Adrenal gland (tissue), 12 donors: ENCODE data around the gene ZNF618. TPM values are rescaled to one million over a fixed set of nuclear protein-coding genes. Genes with fewer than 3 reads are reported as not detected.
"Not testable (repeated sequence)": the region's sequence is repeated elsewhere in the genome, so short reads cannot be mapped to it uniquely, and the experiment has no call there.

Experiments
- DNase-seq, 7 donors: peaks; one replicate each; pipeline ENCODE4 v3.0.0-alpha.2; 2019 to 2020
- H3K27ac ChIP-seq, 5 donors: fragments of 200-600 bp; sonication (generic) in 4 of 5; 1 replicate in 3 of 5; 2 replicates in 2 of 5; pipeline versions ENCODE4 v1.5.1 to v1.8.0; 2016 to 2020; ENCODE audit warnings: mild to moderate bottlenecking in 1 of 5
- H3K27me3 ChIP-seq: fragments of 200-600 bp; 2 replicates; pipeline ENCODE4 v1.8.0; 2021
- H3K36me3 ChIP-seq, 2 donors: fragments of 200-600 bp; replicated peaks in 1 of 2; 1 replicate in 1 of 2; 2 replicates in 1 of 2; pipeline versions ENCODE4 v1.5.1 to v1.8.0; 2018 to 2022
- H3K4me1 ChIP-seq, 2 donors: fragments of 200-600 bp; replicated peaks in 1 of 2; 1 replicate in 1 of 2; 2 replicates in 1 of 2; pipeline versions ENCODE4 v1.5.1 to v1.8.0; 2018 to 2021
- H3K4me3 ChIP-seq, 4 donors: fragments of 200-600 bp; sonication (generic) in 3 of 4; one replicate each; pipeline ENCODE4 v1.5.1; 2016 to 2018
- H3K9me3 ChIP-seq, 3 donors: fragments of 200-600 bp; sonication (generic) in 1 of 3; replicated peaks in 1 of 3; 1 replicate in 2 of 3; 2 replicates in 1 of 3; pipeline versions ENCODE4 v1.5.1 to v1.8.0; 2016 to 2021
- POLR2A ChIP-seq, 2 donors: fragments of 450-650 bp; IDR thresholded peaks; one replicate each; pipeline ENCODE4 v1.6.1; 2017; ENCODE audit warnings: antibody characterized with exemption in 2 of 2, mild to moderate bottlenecking in 2 of 2, moderate library complexity in 1 of 2
- WGBS, 4 donors: extraction: QIAGEN DNeasy Blood & Tissue Kit in 2 of 4; methylation state at CpG; one replicate each; pipeline versions ENCODE4 v1.1.5 to v1.1.7; 2013 to 2017; 5-methylcytosine and 5-hydroxymethylcytosine counted together
- intact Hi-C, 2 donors: fragments of 100-400 bp; cut with DNase I; formaldehyde crosslinking; loops; one replicate each; pipeline versions ENCODE4 v1.14.1 to v1.15.0; 2022 to 2023
- polyA plus RNA-seq, 3 donors: library from polyadenylated mRNA; stranded (reverse); fragments of 200-250 nt in 2 of 3; fragments of 350-450 nt in 1 of 3; fragmentation: Illumina TruSeq in 1 of 3; extraction: RNeasy Lipid Tissue Mini Kit (QIAGEN cat#74804) in 1 of 3; gene quantifications; one replicate each; pipeline ENCODE4 v1.2.3, GENCODE V29; 2013 to 2014
- total RNA-seq, 9 donors: library from RNA; depleted of rRNA in 4 of 9; stranded (reverse); fragments of >200 nt in 4 of 9; fragments of 120-200 nt in 1 of 9; fragmentation: NEBNext Ultra II Directional in 1 of 9; extraction: Animal tissue kit (Norgen Biotek cat#: 25700) in 1 of 9; gene quantifications; one replicate each; pipeline versions ENCODE4 v1.1.0 to v1.2.4, GENCODE V29; 2013 to 2023
- TF ChIP-seq, protein P1 (sequence below), 6 experiments: fragments of 450-650 bp in 4 of 6; fragments of 200-600 bp in 2 of 6; sonication (generic) in 1 of 6; IDR thresholded peaks; 1 replicate in 5 of 6; 2 replicates in 1 of 6; pipeline versions ENCODE4 v1.5.1 to v1.8.0; 2016 to 2021; ENCODE audit warnings: antibody characterized with exemption in 6 of 6, mild to moderate bottlenecking in 2 of 6, moderate library complexity in 1 of 6
- donor health status: healthy with polysubstance abuse.
- donor health status: Bipolar disorder and iron deficiency.
- donor health status: DM: yes; HTN: yes; CAD: no.
- donor health status: DM: no; HTN: no; CAD: no.
- donor health status: DM: no; HTN: no; CAD: no.
- donor health status: DM: yes; HTN: yes; CAD: no.

Gene ZNF618
- total and polyA plus RNA-seq, 12 donors = 4.5 to 21.3 (median 9.9) TPM

DNA sequence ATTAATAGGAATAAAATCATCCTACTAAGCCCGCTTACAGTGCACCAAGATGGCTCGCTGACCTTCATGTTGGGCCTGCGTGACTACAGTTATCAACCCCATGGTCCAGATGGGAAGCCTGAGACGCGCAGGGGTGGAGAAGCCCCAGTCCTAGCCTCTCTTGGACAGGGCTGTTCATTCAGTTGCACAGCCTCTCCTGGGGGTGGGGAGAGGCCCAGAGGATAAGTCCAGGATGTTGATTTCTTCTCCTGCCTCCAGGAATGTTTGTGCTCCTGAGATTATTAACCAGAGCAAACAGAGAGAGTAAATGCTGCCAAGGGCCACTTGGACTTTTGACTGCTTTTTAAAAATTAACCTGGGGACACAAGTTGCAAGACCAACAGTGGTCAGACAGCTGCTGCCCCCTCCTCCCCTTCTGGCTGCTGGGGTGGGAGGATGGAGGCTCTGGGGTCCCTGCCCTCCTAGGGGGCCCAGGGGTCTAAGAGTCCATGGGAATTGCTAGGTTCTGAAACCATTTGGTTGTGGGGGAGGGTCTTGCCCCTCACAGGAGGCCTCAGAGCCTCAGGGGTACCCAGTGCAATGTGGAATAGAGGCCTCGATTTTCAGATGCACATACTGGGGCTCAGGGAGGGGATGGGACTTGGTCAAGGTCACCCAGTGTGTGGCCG lies 204.8 kb downstream of the ZNF618 start:
- 73 to 87% (median 85%) methylated on average over 7 of the region's 7 CpGs for WGBS, 4 donors
- Histone ChIP-seq H3K9me3 (no peaks in the 10 kb centered on the region), H3K27me3 (peaks cover 10% of the 10 kb centered on the region), H3K27ac (no peak overlapping the region), H3K4me1 (no peaks in the 10 kb centered on the region), H3K4me3 (no peak overlapping the region), H3K36me3 (no peaks in the 10 kb centered on the region)
- TF ChIP-seq, protein P1, sequence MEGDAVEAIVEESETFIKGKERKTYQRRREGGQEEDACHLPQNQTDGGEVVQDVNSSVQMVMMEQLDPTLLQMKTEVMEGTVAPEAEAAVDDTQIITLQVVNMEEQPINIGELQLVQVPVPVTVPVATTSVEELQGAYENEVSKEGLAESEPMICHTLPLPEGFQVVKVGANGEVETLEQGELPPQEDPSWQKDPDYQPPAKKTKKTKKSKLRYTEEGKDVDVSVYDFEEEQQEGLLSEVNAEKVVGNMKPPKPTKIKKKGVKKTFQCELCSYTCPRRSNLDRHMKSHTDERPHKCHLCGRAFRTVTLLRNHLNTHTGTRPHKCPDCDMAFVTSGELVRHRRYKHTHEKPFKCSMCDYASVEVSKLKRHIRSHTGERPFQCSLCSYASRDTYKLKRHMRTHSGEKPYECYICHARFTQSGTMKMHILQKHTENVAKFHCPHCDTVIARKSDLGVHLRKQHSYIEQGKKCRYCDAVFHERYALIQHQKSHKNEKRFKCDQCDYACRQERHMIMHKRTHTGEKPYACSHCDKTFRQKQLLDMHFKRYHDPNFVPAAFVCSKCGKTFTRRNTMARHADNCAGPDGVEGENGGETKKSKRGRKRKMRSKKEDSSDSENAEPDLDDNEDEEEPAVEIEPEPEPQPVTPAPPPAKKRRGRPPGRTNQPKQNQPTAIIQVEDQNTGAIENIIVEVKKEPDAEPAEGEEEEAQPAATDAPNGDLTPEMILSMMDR (IDR thresholded peaks at IDR 0.05) = no peak
- TF ChIP-seq POLR2A (IDR thresholded peaks at IDR 0.05) = no peak
- intact Hi-C loops = no loop called here
- peak in 1 of 7 donors; percentile 1 for DNase-seq

DNA sequence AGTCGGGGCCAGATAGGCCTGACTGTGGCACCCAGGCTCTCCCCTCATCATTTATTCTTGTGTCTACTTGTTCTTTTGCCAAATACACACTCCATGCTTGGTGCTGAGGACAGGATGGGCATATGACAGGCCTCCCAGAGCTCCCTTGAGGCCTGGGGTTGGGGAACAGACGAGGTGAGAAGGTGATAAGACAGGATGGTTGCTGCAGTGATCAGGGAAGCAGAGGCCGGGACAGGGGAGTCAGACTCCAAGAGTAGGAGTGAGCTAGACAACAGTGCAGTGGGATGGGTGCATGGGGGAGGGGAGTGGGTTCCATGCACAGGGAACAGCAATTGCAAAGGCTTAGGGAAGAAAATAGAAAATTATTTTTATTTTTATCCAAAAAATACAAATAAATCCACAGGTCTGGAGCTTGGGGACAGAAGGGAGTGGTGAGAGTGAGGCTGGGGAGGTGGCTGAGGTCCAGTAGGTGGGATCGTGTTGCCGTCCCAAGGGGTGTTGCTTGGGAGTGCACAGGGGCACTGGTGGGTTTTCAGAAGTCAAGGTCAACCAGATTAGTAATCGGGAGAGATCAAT lies 205.4 kb downstream of the ZNF618 start:
- no peak for DNase-seq
- H3K9me3 ChIP-seq = no peaks in the 10 kb centered on the region
- no peak overlapping the region for H3K27ac ChIP-seq

DNA sequence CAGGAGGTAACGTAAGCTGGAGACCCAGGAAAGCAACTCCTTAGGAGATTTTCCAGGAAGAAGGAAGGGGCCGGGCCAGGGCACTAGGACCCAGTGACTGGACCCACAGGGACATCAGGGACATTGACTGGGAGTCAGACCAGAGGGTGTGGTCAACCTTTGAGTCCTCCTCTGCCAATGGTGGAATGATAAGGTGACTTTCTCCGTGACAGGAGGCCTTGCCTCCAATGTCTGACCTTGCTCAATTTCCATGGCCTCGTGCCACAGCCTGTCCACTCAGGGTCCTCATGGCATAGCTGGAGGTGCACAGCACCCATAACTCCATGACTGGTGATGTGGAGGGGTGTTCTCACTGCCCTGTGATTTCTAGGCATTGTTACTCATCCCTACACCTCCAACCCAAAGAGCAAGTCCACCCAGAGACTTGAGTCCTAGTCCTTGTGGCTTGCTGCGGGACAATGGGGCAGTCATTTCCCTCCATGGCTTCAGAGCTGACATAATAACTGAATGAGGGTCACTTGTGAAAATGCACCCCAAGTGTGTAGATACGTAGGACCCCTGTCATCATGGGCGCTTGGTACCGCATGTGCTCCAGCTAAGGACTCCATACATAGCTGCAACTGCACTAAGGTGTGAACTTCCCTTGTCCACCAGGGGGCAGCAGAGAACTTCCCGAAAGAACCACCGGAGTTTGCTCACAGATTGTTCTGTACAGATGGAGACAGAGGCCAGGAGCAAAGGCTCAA lies 206.1 kb downstream of the ZNF618 start:
- Histone ChIP-seq H3K36me3 (no peaks in the 10 kb centered on the region), H3K4me3 (no peak overlapping the region), H3K27me3 (peaks cover 10% of the 10 kb centered on the region), H3K27ac (no peak overlapping the region), H3K4me1 (no peaks in the 10 kb centered on the region), H3K9me3 (no peaks in the 10 kb centered on the region)
- DNase-seq = peak; percentile 85 to 96 (median 91)
- 33 to 53% (median 45%) methylated on average over 8 to 10 of the region's 10 CpGs for WGBS, 4 donors
- TF ChIP-seq, protein P1 (IDR thresholded peaks at IDR 0.05) = peak; percentile 77 to 97 (median 86)
- TF ChIP-seq POLR2A (IDR thresholded peaks at IDR 0.05) = no peak
- intact Hi-C loops = no loop called here

More for the DNA sequence above, 205.4 kb downstream of the ZNF618 start:
- Histone ChIP-seq H3K4me1 (no peaks in the 10 kb centered on the region), H3K27me3 (peaks cover 10% of the 10 kb centered on the region), H3K4me3 (no peak overlapping the region), H3K36me3 (no peaks in the 10 kb centered on the region)
- 74 to 83% (median 80%) methylated on average over 6 of the region's 6 CpGs for WGBS, 4 donors
- intact Hi-C loops = no loop called here
- TF ChIP-seq, protein P1 (IDR thresholded peaks at IDR 0.05) = no peak
- TF ChIP-seq POLR2A (IDR thresholded peaks at IDR 0.05) = no peak

DNA sequence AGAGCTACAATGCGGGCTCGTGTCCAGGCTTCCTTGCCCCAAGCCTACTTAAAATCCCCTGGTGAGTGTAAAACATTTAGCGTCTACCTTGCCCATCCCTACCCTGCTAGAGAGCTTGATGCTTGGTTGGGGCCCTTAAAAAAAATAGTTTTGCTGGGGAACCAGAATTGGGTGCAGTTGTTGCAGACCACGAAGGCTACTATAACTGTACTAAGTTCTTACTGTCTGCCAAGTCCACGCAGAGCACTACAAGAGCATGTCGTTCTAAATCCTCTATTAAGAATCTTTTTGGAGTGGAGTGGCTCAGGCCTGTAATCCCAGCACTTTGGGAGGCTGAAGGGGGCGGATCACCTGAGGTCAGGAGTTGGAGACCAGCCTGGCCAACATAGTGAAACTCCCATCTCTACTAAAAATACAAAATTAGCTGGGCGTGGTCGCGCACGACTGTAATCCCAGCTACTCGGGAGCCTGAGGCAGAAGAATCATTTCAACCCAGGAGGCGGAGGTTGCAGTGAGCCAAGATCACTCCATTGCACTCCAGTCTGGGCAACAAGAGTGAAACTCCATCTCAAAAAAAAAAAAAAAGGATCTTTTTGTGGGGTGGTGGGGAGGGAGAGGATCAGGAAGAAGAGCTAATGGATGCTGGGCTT lies 206.8 kb downstream of the ZNF618 start:
- H3K4me3 ChIP-seq, H3K27ac ChIP-seq, DNase-seq, intact Hi-C loops, H3K4me1 ChIP-seq, H3K27me3 ChIP-seq, H3K36me3 ChIP-seq, H3K9me3 ChIP-seq: not testable (repeated sequence)
- 53 to 66% (median 59%) methylated on average over 13 of the region's 13 CpGs for WGBS, 4 donors
- TF ChIP-seq, protein P1 (IDR thresholded peaks at IDR 0.05) = peak in 1 of 6 experiments; percentile 3
